PFSK-1 (cell line): ENCODE measurements around the gene CHRNA9.

Source experiments
- FOXP2 ChIP-seq: optimal IDR thresholded peaks from 2 replicates; pipeline ENCODE3; 2011; ENCODE audit warnings: borderline replicate concordance, control low read depth, inconsistent platforms; ENCODE audit not compliant: insufficient read depth; ENCODE audit errors: extremely low read length, extremely low read depth
- POLR2AphosphoS5 ChIP-seq: IDR thresholded peaks from 2 replicates; pipeline ENCODE4 v1.6.1; 2012; ENCODE audit warnings: low read depth, mild to moderate bottlenecking, control low read depth, low read length, moderate library complexity
- SIN3A ChIP-seq: IDR thresholded peaks from 2 replicates; pipeline ENCODE4 v1.6.1; 2012; ENCODE audit warnings: mild to moderate bottlenecking, low read length, moderate library complexity, borderline replicate concordance; ENCODE audit not compliant: insufficient read depth
- TAF1 ChIP-seq: IDR thresholded peaks from 2 replicates; pipeline ENCODE4 v1.6.1; 2012; ENCODE audit warnings: low read length, control low read depth, borderline replicate concordance; ENCODE audit not compliant: insufficient read depth
- TF ChIP-seq, protein P1 (sequence below), 2 experiments: IDR thresholded peaks; 2 replicates each; pipeline versions ENCODE4 v1.6.1 to v1.8.0; 2011 to 2012; ENCODE audit warnings: low read depth in 2 of 2, low read length in 2 of 2, control low read depth in 1 of 2, inconsistent platforms in 1 of 2, mild to moderate bottlenecking in 1 of 2, moderate library complexity in 1 of 2; ENCODE audit not compliant: insufficient read depth in 1 of 2

DNA sequence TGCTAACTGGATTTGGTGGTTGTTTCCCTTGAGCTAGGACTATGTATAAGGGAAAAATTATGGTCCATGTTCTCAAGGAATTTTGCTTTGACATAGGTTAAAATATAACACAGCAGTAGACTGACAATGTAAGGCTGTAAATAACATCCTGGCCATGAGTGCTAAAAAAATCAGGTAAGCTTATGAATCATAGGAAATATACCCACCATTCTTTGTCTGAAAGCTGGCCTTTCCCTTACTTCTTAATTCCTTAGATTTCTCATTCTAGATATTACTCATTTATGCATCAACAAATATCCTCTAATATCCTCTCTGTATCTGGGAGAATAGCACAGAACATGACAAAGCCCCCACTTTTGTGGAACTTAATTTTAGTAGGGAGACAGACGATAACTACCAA, 6.8 kb upstream of the CHRNA9 start:
- no peak for TF ChIP-seq SIN3A
- no peak for TF ChIP-seq POLR2AphosphoS5
- TF ChIP-seq TAF1: no peak
- TF ChIP-seq, protein P1, sequence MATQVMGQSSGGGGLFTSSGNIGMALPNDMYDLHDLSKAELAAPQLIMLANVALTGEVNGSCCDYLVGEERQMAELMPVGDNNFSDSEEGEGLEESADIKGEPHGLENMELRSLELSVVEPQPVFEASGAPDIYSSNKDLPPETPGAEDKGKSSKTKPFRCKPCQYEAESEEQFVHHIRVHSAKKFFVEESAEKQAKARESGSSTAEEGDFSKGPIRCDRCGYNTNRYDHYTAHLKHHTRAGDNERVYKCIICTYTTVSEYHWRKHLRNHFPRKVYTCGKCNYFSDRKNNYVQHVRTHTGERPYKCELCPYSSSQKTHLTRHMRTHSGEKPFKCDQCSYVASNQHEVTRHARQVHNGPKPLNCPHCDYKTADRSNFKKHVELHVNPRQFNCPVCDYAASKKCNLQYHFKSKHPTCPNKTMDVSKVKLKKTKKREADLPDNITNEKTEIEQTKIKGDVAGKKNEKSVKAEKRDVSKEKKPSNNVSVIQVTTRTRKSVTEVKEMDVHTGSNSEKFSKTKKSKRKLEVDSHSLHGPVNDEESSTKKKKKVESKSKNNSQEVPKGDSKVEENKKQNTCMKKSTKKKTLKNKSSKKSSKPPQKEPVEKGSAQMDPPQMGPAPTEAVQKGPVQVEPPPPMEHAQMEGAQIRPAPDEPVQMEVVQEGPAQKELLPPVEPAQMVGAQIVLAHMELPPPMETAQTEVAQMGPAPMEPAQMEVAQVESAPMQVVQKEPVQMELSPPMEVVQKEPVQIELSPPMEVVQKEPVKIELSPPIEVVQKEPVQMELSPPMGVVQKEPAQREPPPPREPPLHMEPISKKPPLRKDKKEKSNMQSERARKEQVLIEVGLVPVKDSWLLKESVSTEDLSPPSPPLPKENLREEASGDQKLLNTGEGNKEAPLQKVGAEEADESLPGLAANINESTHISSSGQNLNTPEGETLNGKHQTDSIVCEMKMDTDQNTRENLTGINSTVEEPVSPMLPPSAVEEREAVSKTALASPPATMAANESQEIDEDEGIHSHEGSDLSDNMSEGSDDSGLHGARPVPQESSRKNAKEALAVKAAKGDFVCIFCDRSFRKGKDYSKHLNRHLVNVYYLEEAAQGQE (IDR thresholded peaks at IDR 0.05; ENCODE audit: insufficient read depth in 1 of 2, low read depth in 2 of 2, low read length in 2 of 2): no peak
- TF ChIP-seq FOXP2: no peak
